Astrocyte (in vitro differentiated cells and primary cell): ENCODE data around the gene FAM168A. TPM values are rescaled to one million over a fixed set of nuclear protein-coding genes. Genes with fewer than 3 reads are reported as not detected.

Experiments used
- DNase-seq: peaks from one replicate; pipeline ENCODE4 v3.0.0-alpha.2; 2010; ENCODE audit warnings: low read depth
- FAIRE-seq: peaks from 2 replicates; lab custom pipeline; 2011; peaks lifted over from hg19 to GRCh38; lab: Jason Lieb, UNC
- H2AFZ ChIP-seq: 2 replicates; pipeline ENCODE4 v1.6.0; 2012; ENCODE audit warnings: low read depth, low read length, inconsistent platforms
- H3K27ac ChIP-seq: 2 replicates; pipeline ENCODE4 v1.5.1; 2011; ENCODE audit warnings: low read depth, low read length, inconsistent platforms
- H3K27me3 ChIP-seq: 2 replicates; pipeline ENCODE4 v1.6.0; 2011; ENCODE audit warnings: low read length, inconsistent platforms; ENCODE audit not compliant: insufficient read depth
- H3K36me3 ChIP-seq: 2 replicates; pipeline ENCODE4 v1.5.1; 2011; ENCODE audit warnings: low read length, inconsistent platforms; ENCODE audit not compliant: insufficient read depth
- H3K4me1 ChIP-seq: 2 replicates; pipeline ENCODE4 v1.5.1; 2011; ENCODE audit warnings: low read length, inconsistent platforms; ENCODE audit not compliant: insufficient read depth
- H3K4me2 ChIP-seq: 2 replicates; pipeline ENCODE4 v1.6.0; 2012; ENCODE audit warnings: low read length, inconsistent platforms
- H3K4me3 ChIP-seq: 2 replicates; pipeline ENCODE4 v1.5.1; 2011; ENCODE audit warnings: low read depth, mild to moderate bottlenecking, low read length, inconsistent platforms; ENCODE audit not compliant: insufficient read depth
- H3K79me2 ChIP-seq: 2 replicates; pipeline ENCODE4 v1.6.0; 2012; ENCODE audit warnings: mild to moderate bottlenecking, low read length, inconsistent platforms; ENCODE audit not compliant: insufficient read depth
- H3K9ac ChIP-seq: 2 replicates; pipeline ENCODE4 v1.6.0; 2012; ENCODE audit warnings: mild to moderate bottlenecking, low read length, inconsistent platforms
- H3K9me3 ChIP-seq: 2 replicates; pipeline ENCODE4 v1.5.1; 2012; ENCODE audit warnings: low read depth, mild to moderate bottlenecking, low read length, inconsistent platforms; ENCODE audit not compliant: insufficient read depth
- H4K20me1 ChIP-seq: 2 replicates; pipeline ENCODE4 v1.6.0; 2012; ENCODE audit warnings: low read length, inconsistent platforms; ENCODE audit not compliant: insufficient read depth
- H3K27ac Mint-ChIP-seq: one replicate; pipeline ENCODE4 v1.8.0; 2021; ENCODE audit warnings: mild to moderate bottlenecking, mixed read lengths; ENCODE audit not compliant: unreplicated experiment
- H3K27me3 Mint-ChIP-seq: one replicate; pipeline ENCODE4 v1.8.0; 2021; ENCODE audit warnings: low read depth, mixed read lengths; ENCODE audit not compliant: unreplicated experiment
- H3K36me3 Mint-ChIP-seq: one replicate; pipeline ENCODE4 v1.8.0; 2021; ENCODE audit warnings: low read depth, mixed read lengths; ENCODE audit not compliant: unreplicated experiment
- H3K4me1 Mint-ChIP-seq: one replicate; pipeline ENCODE4 v1.8.0; 2021; ENCODE audit warnings: low read depth, mixed read lengths; ENCODE audit not compliant: unreplicated experiment
- H3K4me3 Mint-ChIP-seq: one replicate; pipeline ENCODE4 v1.8.0; 2021; ENCODE audit warnings: mild to moderate bottlenecking, moderate library complexity, mixed read lengths; ENCODE audit not compliant: unreplicated experiment
- H3K9me3 Mint-ChIP-seq: one replicate; pipeline ENCODE4 v1.8.0; 2021; ENCODE audit warnings: mild to moderate bottlenecking, mixed read lengths; ENCODE audit not compliant: unreplicated experiment
- EZH2 ChIP-seq: IDR thresholded peaks from 2 replicates; pipeline ENCODE4 v1.6.1; 2012; ENCODE audit warnings: mild to moderate bottlenecking, low read length, inconsistent platforms; ENCODE audit not compliant: insufficient read depth
- total RNA-seq: library from RNA; stranded (reverse); gene quantifications from 2 replicates; pipeline ENCODE4 v1.2.1, GENCODE V29; 2021
- TF ChIP-seq, protein P1 (sequence below): IDR thresholded peaks from 2 replicates; pipeline ENCODE4 v1.5.1; 2011; ENCODE audit warnings: low read depth, mild to moderate bottlenecking, inconsistent platforms, low read length, moderate library complexity; ENCODE audit not compliant: insufficient read depth

FAM168A gene
- total RNA-seq, 1 donor from 2014 or later: 44.8 TPM

DNA sequence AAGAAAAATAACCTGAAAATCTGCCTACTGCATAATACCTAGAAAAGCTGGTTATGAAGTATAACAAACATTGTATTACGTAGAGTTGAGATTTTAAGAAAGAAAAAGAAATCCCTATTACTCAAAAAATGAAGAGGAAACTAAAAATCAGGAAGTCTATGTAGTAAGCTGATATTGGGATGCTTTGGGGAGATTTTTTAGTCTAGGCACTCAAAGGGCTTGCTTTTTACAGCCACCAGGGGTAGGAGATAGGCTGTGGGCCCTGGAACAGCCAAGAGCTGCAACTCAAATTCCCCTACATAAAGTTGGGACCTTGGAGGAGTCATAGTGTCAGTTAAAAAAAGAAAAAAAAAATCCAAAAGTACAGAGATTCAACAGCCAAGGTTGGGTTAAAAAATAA is 131.3 kb downstream of the FAM168A start:
- Histone ChIP-seq H3K27ac (no peak overlapping the region), H3K27me3 (no peaks in the 10 kb centered on the region), H4K20me1 (peaks cover 31% of the 10 kb centered on the region), H2AFZ (no peak overlapping the region), H3K4me1 (peaks cover 4% of the 10 kb centered on the region), H3K79me2 (no peaks in the 10 kb centered on the region), H3K36me3 (no peaks in the 10 kb centered on the region), H3K9ac (no peak overlapping the region), H3K4me3 (no peak overlapping the region), H3K9me3 (no peaks in the 10 kb centered on the region), H3K4me2 (no peak overlapping the region)
- Mint-ChIP-seq H3K9me3 (no peaks in the 10 kb centered on the region), H3K27ac (no peak overlapping the region), H3K27me3 (no peaks in the 10 kb centered on the region), H3K36me3 (peaks cover 2% of the 10 kb centered on the region), H3K4me1 (peaks cover 35% of the 10 kb centered on the region), H3K4me3 (no peak overlapping the region)
- no peak for TF ChIP-seq EZH2
- TF ChIP-seq, protein P1, sequence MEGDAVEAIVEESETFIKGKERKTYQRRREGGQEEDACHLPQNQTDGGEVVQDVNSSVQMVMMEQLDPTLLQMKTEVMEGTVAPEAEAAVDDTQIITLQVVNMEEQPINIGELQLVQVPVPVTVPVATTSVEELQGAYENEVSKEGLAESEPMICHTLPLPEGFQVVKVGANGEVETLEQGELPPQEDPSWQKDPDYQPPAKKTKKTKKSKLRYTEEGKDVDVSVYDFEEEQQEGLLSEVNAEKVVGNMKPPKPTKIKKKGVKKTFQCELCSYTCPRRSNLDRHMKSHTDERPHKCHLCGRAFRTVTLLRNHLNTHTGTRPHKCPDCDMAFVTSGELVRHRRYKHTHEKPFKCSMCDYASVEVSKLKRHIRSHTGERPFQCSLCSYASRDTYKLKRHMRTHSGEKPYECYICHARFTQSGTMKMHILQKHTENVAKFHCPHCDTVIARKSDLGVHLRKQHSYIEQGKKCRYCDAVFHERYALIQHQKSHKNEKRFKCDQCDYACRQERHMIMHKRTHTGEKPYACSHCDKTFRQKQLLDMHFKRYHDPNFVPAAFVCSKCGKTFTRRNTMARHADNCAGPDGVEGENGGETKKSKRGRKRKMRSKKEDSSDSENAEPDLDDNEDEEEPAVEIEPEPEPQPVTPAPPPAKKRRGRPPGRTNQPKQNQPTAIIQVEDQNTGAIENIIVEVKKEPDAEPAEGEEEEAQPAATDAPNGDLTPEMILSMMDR: no peak
- FAIRE-seq: no peak
- DNase-seq: no peak

DNA sequence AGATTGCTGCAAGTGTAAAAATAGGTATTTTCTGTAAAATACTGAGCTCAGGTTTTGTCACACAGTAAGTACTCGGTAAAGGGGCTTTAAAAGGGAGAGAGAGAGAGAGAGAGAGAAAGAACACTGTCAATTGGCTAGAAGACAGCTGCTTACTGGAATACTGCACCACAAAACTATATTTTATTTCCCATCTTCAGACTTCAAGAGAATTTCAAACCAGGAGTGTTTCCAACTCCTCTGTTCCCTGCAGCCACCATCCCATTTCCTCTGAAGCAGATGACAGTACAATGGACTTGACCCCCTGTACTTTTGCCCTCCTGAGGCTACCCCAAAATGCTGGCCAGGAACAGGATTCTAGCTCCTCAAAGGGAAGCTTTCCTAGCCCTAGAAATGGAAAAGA is 132.0 kb downstream of the FAM168A start:
- Histone ChIP-seq H3K79me2 (no peaks in the 10 kb centered on the region), H3K4me3 (no peak overlapping the region), H2AFZ (no peak overlapping the region), H3K36me3 (no peaks in the 10 kb centered on the region), H3K9ac (no peak overlapping the region), H3K4me2 (no peak overlapping the region), H3K9me3 (no peaks in the 10 kb centered on the region), H3K27me3 (no peaks in the 10 kb centered on the region), H3K4me1 (peaks cover 4% of the 10 kb centered on the region), H3K27ac (no peak overlapping the region), H4K20me1 (peaks cover 31% of the 10 kb centered on the region)
- H3K36me3 Mint-ChIP-seq: peaks cover 2% of the 10 kb centered on the region
- H3K27ac Mint-ChIP-seq: peak overlapping the region; percentile 29
- no peaks in the 10 kb centered on the region for H3K27me3 Mint-ChIP-seq
- DNase-seq: no peak
- no peak for FAIRE-seq
- H3K4me1 Mint-ChIP-seq: peaks cover 38% of the 10 kb centered on the region
- TF ChIP-seq EZH2: no peak
- TF ChIP-seq, protein P1: no peak
- H3K9me3 Mint-ChIP-seq: no peaks in the 10 kb centered on the region
- no peak overlapping the region for H3K4me3 Mint-ChIP-seq

DNA sequence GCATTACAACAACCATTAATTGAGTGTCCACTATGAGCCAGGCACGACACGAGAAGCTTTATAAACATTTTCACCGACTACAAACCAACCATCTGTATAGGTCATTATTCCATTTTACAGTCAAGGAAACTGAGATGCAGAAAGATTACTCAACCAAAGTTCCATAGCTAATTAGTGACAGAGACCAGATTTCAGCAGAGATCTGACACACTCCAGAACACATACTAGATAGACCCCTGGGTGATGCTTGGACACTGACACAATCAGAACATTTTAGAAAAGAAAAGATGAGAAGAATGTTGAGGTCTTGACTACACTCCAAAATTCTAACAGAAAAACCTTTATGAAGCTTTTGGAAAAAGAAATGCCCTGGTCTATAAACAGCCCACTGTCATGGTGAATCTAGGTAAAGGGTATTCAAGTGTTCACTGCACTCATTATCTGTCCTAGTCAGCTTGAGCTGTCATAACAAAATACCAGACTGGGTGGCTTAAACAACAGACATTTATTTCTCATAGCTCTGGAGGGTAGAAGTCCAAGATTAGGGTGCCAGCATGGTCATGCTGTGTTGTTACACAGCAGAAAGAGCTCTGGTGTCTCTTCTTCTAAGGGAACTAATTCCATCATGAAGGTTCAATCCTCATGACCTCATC is 132.8 kb downstream of the FAM168A start:
- peaks cover 3% of the 10 kb centered on the region for H3K36me3 Mint-ChIP-seq
- no peak overlapping the region for H3K4me2 ChIP-seq
- H3K27me3 ChIP-seq: no peaks in the 10 kb centered on the region
- no peak overlapping the region for H3K4me3 Mint-ChIP-seq
- H3K9ac ChIP-seq: no peak overlapping the region
- no peak overlapping the region for H2AFZ ChIP-seq
- no peaks in the 10 kb centered on the region for H3K27me3 Mint-ChIP-seq
- H3K4me3 ChIP-seq: no peak overlapping the region
- no peaks in the 10 kb centered on the region for H3K9me3 Mint-ChIP-seq
- H4K20me1 ChIP-seq: peaks cover 31% of the 10 kb centered on the region
- peak; percentile 80 for FAIRE-seq
- H3K27ac Mint-ChIP-seq: no peak overlapping the region
- peak; percentile 30 for DNase-seq
- no peaks in the 10 kb centered on the region for H3K36me3 ChIP-seq
- no peak overlapping the region for H3K27ac ChIP-seq
- no peaks in the 10 kb centered on the region for H3K9me3 ChIP-seq
- peaks cover 4% of the 10 kb centered on the region for H3K4me1 ChIP-seq
- peaks cover 38% of the 10 kb centered on the region for H3K4me1 Mint-ChIP-seq
- TF ChIP-seq EZH2: no peak
- TF ChIP-seq, protein P1: no peak
- H3K79me2 ChIP-seq: no peaks in the 10 kb centered on the region
